ENCODE measurements around the gene BICC1.

Gene BICC1

GRCh38 chr10:58512491-58513187 lies at the start of gene BICC1:
Gene BICC1, plus strand, starts transcription at chr10:58512872. Its CDS starts 272 bp downstream, at chr10:58513144.
- WGBS (ENCODE audit: insufficient coverage, insufficient read length) = 100% methylated on average over 1 of the region's 82 CpGs
- Histone ChIP-seq H3K4me3 (ENCODE audit: low read length) (peak within 1 kb of the TSS; percentile 62), H3K27me3 (ENCODE audit: control insufficient read depth, insufficient read depth, low read length) (peaks cover 18% of the 10 kb centered on the region), H3K27ac (ENCODE audit: low read length) (no peak within 1 kb of the TSS), H3K9me3 (ENCODE audit: control insufficient read depth, insufficient read depth, low read length) (no peaks in the 10 kb centered on the region), H3K4me1 (ENCODE audit: control insufficient read depth, insufficient read depth, low read length) (peaks cover 1% of the 10 kb centered on the region), H3K36me3 (ENCODE audit: control insufficient read depth, insufficient read depth, low read length) (no peaks in the 10 kb centered on the region)
- no peak for DNase-seq (ENCODE audit: low read depth, low spot score)

DNA sequence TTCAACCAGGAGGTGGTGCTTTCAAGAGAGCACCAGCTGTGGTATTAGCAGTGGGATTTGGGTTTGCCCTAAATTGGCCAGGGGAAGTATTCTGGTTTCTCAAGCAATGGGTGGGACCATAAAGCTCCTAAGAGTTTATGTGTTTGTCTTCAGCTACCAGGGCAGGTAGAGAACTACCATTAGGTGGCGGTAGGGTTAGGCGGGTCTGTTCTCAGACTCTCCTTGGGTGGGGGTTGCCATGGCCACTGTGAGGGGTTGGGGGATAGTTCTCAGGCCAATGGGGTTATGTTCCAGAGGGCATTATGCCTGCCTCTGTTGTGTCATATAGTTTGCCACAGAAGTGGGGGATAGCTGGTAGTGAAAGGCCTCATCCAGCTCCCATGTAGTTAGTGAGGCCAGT lies 47.7 kb upstream of the BICC1 start:
- DNase-seq (ENCODE audit: low read depth, low spot score) = peak; percentile 16
- Histone ChIP-seq H3K4me1 (ENCODE audit: control insufficient read depth, insufficient read depth, low read length) (no peaks in the 10 kb centered on the region), H3K4me3 (ENCODE audit: low read length) (no peak overlapping the region), H3K27me3 (ENCODE audit: control insufficient read depth, insufficient read depth, low read length) (no peaks in the 10 kb centered on the region), H3K36me3 (ENCODE audit: control insufficient read depth, insufficient read depth, low read length) (no peaks in the 10 kb centered on the region), H3K9me3 (ENCODE audit: control insufficient read depth, insufficient read depth, low read length) (no peaks in the 10 kb centered on the region), H3K27ac (ENCODE audit: low read length) (no peak overlapping the region)
- WGBS (ENCODE audit: insufficient coverage, insufficient read length) = no CpG with 5 or more reads among the region's 2 CpGs

GRCh38 chr10:58465629-58466028 lies 47.0 kb upstream of the BICC1 start:
- Histone ChIP-seq H3K36me3 (ENCODE audit: control insufficient read depth, insufficient read depth, low read length) (no peaks in the 10 kb centered on the region), H3K4me3 (ENCODE audit: low read length) (no peak overlapping the region), H3K4me1 (ENCODE audit: control insufficient read depth, insufficient read depth, low read length) (no peaks in the 10 kb centered on the region), H3K27me3 (ENCODE audit: control insufficient read depth, insufficient read depth, low read length) (no peaks in the 10 kb centered on the region), H3K27ac (ENCODE audit: low read length) (no peak overlapping the region), H3K9me3 (ENCODE audit: control insufficient read depth, insufficient read depth, low read length) (no peaks in the 10 kb centered on the region)
- no peak for DNase-seq (ENCODE audit: low read depth, low spot score)
- no CpG with 5 or more reads among the region's 4 CpGs for WGBS (ENCODE audit: insufficient coverage, insufficient read length)

DNA sequence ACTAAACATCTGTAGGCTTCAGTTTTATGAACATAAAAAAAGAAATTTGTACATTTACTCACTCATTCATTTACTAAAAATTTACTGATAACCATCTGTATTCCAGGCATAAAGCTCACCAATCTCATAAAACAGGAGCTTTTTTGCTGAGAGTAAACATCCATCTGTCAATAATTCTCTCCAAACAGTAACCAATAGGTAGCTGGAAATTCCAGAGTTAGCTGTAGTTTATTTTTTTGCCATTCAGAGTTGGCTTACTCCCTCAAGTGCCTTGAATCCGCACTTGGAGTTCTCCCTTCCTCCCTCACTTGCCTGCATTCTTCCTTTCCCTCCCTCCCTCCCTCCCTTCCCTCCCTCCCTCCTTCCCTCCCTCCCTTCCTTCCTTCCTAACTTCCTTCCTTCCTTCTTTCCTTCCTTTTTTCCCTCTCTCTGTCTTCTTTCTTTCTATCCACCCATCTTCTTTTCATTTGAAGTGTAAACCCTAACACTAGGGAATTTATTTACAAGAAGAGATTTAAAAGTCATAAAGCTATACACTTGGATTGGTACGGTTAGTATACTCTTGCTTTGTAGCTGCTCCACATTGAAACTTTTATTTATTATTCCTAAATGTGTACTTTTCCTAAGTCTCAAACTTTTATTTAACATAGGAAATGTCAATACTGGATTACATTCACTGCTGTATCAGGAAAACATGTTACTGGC lies 44.6 kb upstream of the BICC1 start:
- Histone ChIP-seq H3K9me3 (ENCODE audit: control insufficient read depth, insufficient read depth, low read length) (no peaks in the 10 kb centered on the region), H3K27ac (ENCODE audit: low read length) (no peak overlapping the region), H3K4me1 (ENCODE audit: control insufficient read depth, insufficient read depth, low read length) (no peaks in the 10 kb centered on the region), H3K36me3 (ENCODE audit: control insufficient read depth, insufficient read depth, low read length) (no peaks in the 10 kb centered on the region), H3K27me3 (ENCODE audit: control insufficient read depth, insufficient read depth, low read length) (no peaks in the 10 kb centered on the region), H3K4me3 (ENCODE audit: low read length) (no peak overlapping the region)
- no CpG with 5 or more reads among the region's 2 CpGs for WGBS (ENCODE audit: insufficient coverage, insufficient read length)
- DNase-seq (ENCODE audit: low read depth, low spot score) = no peak

DNA sequence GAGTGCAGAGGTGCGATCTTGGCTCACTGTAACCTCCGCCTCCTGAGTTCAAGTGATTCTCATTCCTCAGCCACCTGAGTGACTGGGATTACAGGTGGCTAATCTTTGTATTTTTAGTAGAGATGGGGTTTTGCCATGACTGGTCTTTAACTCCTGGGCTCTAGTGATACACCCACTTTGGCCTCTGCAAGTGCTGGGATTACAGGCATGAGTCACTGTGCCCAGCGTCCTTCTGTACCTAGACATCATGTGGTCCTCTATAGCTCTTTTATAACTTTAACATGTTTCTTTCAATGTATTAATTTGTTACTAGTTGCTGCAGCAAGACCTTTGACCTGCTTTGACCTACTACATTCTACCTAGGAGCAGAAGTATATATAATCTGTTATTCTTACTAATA lies 38.7 kb upstream of the BICC1 start:
- Histone ChIP-seq H3K4me1 (ENCODE audit: control insufficient read depth, insufficient read depth, low read length) (peaks cover 3% of the 10 kb centered on the region; the same call in 1 of the 2 replicates), H3K4me3 (ENCODE audit: low read length) (no peak overlapping the region), H3K27ac (ENCODE audit: low read length) (no peak overlapping the region), H3K27me3 (ENCODE audit: control insufficient read depth, insufficient read depth, low read length) (no peaks in the 10 kb centered on the region), H3K9me3 (ENCODE audit: control insufficient read depth, insufficient read depth, low read length) (no peaks in the 10 kb centered on the region), H3K36me3 (ENCODE audit: control insufficient read depth, insufficient read depth, low read length) (no peaks in the 10 kb centered on the region)
- WGBS (ENCODE audit: insufficient coverage, insufficient read length) = no CpG with 5 or more reads among the region's 3 CpGs
- no peak for DNase-seq (ENCODE audit: low read depth, low spot score)

DNA sequence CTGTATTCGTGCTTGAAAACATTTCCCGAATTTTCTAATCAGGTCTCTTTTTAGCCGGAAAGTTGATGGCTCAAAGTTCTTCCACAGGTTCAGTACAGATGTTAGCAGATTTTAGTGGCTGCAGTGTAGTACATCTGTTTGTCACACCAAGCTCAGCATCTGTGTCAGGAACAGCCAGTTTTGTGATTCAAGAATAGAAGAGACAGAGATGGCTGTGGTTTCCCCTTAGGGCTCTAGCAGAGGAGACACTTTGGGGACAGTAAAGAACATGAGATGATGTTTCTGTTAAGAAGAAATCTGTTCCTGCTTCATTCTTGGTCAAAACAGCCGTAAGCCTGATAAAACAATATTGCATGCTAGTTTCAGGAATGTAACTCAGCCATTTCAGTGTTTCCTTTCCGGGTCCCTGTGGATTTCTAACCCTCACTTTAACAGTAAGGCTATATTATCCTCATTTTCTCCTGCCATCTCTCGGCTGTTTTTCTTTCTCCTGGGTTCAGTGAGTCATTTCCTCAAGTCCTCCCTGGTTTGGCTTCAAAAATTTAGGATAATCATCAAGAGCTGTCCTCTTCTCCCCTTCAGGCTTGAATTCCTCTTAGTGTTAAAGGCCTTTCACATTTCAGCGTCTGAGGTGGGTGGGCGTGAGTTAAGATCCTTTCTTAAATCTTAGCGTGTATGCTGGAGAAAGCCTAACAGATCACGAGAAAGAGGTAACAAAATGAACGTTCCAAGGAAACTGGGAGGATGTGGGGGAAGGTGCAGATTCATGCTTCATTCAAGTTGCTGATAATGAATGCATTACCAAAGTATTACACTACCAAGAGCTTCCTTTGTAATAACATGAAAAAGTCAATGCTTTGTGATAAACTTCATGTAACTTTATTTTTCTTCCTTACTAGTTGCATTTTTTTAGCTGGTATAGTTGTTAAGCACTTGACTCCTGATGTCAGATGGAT lies 37.1 kb upstream of the BICC1 start:
- no CpG with 5 or more reads among the region's 11 CpGs for WGBS (ENCODE audit: insufficient coverage, insufficient read length)
- Histone ChIP-seq H3K27ac (ENCODE audit: low read length) (no peak overlapping the region), H3K4me1 (ENCODE audit: control insufficient read depth, insufficient read depth, low read length) (peaks cover 3% of the 10 kb centered on the region; the same call in 1 of the 2 replicates), H3K27me3 (ENCODE audit: control insufficient read depth, insufficient read depth, low read length) (no peaks in the 10 kb centered on the region), H3K36me3 (ENCODE audit: control insufficient read depth, insufficient read depth, low read length) (no peaks in the 10 kb centered on the region), H3K4me3 (ENCODE audit: low read length) (no peak overlapping the region), H3K9me3 (ENCODE audit: control insufficient read depth, insufficient read depth, low read length) (no peaks in the 10 kb centered on the region)
- no peak for DNase-seq (ENCODE audit: low read depth, low spot score)

- no CpG with 5 or more reads among the region's 2 CpGs for WGBS (ENCODE audit: insufficient coverage, insufficient read length)
- peak; percentile 29 for DNase-seq (ENCODE audit: low read depth, low spot score)
- Histone ChIP-seq H3K27me3 (ENCODE audit: control insufficient read depth, insufficient read depth, low read length) (no peaks in the 10 kb centered on the region), H3K4me1 (ENCODE audit: control insufficient read depth, insufficient read depth, low read length) (peaks cover 3% of the 10 kb centered on the region; the same call in 1 of the 2 replicates), H3K27ac (ENCODE audit: low read length) (no peak overlapping the region), H3K36me3 (ENCODE audit: control insufficient read depth, insufficient read depth, low read length) (no peaks in the 10 kb centered on the region), H3K9me3 (ENCODE audit: control insufficient read depth, insufficient read depth, low read length) (no peaks in the 10 kb centered on the region), H3K4me3 (ENCODE audit: low read length) (no peak overlapping the region)
These were observed 35.5 kb upstream of the BICC1 start for GRCh38 chr10:58477122-58477521.

- no peak overlapping the region for H3K4me3 ChIP-seq (ENCODE audit: low read length)
- no peaks in the 10 kb centered on the region for H3K27me3 ChIP-seq (ENCODE audit: control insufficient read depth, insufficient read depth, low read length)
- DNase-seq (ENCODE audit: low read depth, low spot score) = no peak
- H3K27ac ChIP-seq (ENCODE audit: low read length) = no peak overlapping the region
- no CpG with 5 or more reads among the region's 2 CpGs for WGBS (ENCODE audit: insufficient coverage, insufficient read length)
- H3K36me3 ChIP-seq (ENCODE audit: control insufficient read depth, insufficient read depth, low read length) = no peaks in the 10 kb centered on the region
- peaks cover 3% of the 10 kb centered on the region; the same call in 1 of the 2 replicates for H3K4me1 ChIP-seq (ENCODE audit: control insufficient read depth, insufficient read depth, low read length)
- no peaks in the 10 kb centered on the region for H3K9me3 ChIP-seq (ENCODE audit: control insufficient read depth, insufficient read depth, low read length)
These were observed 34.8 kb upstream of the BICC1 start for GRCh38 chr10:58477902-58478301.

- peaks cover 3% of the 10 kb centered on the region; the same call in 1 of the 2 replicates for H3K4me1 ChIP-seq (ENCODE audit: control insufficient read depth, insufficient read depth, low read length)
These were observed 33.6 kb upstream of the BICC1 start for GRCh38 chr10:58479045-58479444.

GRCh38 chr10:58480321-58480720 lies 32.4 kb upstream of the BICC1 start:
- WGBS (ENCODE audit: insufficient coverage, insufficient read length) = no CpG with 5 or more reads among the region's 3 CpGs
- no peaks in the 10 kb centered on the region for H3K9me3 ChIP-seq (ENCODE audit: control insufficient read depth, insufficient read depth, low read length)
- H3K27me3 ChIP-seq (ENCODE audit: control insufficient read depth, insufficient read depth, low read length) = no peaks in the 10 kb centered on the region
- DNase-seq (ENCODE audit: low read depth, low spot score) = no peak
- no peaks in the 10 kb centered on the region for H3K36me3 ChIP-seq (ENCODE audit: control insufficient read depth, insufficient read depth, low read length)
- no peak overlapping the region for H3K4me3 ChIP-seq (ENCODE audit: low read length)
- H3K4me1 ChIP-seq (ENCODE audit: control insufficient read depth, insufficient read depth, low read length) = peaks cover 3% of the 10 kb centered on the region; the same call in 1 of the 2 replicates
- no peak overlapping the region for H3K27ac ChIP-seq (ENCODE audit: low read length)

More at GRCh38 chr10:58479045-58479444, 33.6 kb upstream of the BICC1 start:
- Histone ChIP-seq H3K4me3 (ENCODE audit: low read length) (no peak overlapping the region), H3K9me3 (ENCODE audit: control insufficient read depth, insufficient read depth, low read length) (no peaks in the 10 kb centered on the region), H3K27ac (ENCODE audit: low read length) (no peak overlapping the region), H3K27me3 (ENCODE audit: control insufficient read depth, insufficient read depth, low read length) (no peaks in the 10 kb centered on the region), H3K36me3 (ENCODE audit: control insufficient read depth, insufficient read depth, low read length) (no peaks in the 10 kb centered on the region)
- no peak for DNase-seq (ENCODE audit: low read depth, low spot score)
- no CpG with 5 or more reads among the region's 2 CpGs for WGBS (ENCODE audit: insufficient coverage, insufficient read length)

Measured in iPS DF 6.9 (cell line).